ENCODE measurements around the gene CAMKK1. TPM values are rescaled to one million over a fixed set of nuclear protein-coding genes. Genes with fewer than 3 reads are reported as not detected.
A peak's percentile ranks its signal among the peaks of the same experiment; 100 is the strongest.

Gene CAMKK1
- total and polyA plus RNA-seq, 9 of the 15 experiments (the other 6 are each of a cell fraction or from before 2014, with no cell fraction given) = 0.34 to 7.5 (median 4.9) TPM

DNA sequence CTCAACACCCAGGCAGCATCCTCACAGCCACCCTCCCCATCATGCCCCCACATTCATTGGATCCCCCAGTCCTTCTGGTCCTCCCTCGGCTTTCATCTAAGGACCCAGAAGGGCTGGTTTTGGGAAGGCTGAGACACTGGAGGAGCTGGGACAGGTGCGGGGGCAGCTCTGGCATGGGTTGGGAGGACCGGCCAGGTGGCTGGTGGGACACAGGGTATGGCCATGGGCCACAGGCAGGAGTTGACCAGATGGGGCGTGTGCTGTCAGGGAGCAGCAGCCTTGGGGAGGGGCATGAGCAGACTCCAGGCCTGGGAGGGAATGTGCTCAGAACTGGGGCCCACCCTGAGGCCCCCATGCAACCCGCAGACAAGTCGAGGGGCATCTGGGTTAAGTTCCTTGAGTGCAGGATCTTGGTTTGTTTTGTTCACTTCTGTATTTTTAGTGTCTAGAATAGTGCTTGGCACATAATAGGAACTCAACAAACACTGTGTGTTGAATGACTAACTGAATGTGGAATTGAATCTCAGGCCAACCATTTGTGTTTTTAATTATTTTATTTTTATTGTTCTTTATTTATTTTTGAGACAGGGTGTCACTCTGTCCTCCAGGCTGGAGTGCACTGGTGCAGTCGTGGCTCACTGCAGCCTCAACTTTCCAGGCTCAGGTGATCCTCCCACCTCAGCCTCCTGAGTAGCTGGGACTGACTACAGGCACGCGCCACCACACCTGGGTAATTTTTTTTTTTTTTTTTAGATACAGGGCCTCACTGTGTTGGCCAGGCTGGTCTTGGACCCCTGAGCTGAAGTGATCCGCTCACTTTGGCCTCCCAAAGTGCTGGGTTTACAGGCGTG lies 17.8 kb upstream of the CAMKK1 start:
- DNase-seq (ENCODE audit: extremely low read depth in 1 of 4, low spot score in 3 of 4) (no peak), ATAC-seq (no peak), FAIRE-seq (no peak)
- Histone ChIP-seq H3K79me2 (ENCODE audit: control insufficient read depth, insufficient read depth, low read length) (peaks cover 29% of the 10 kb centered on the region), H3K9me3 (replicated peaks; ENCODE audit: control insufficient read depth, insufficient read depth, low read depth, low read length) (no peaks in the 10 kb centered on the region), H3K36me3 (ENCODE audit: control insufficient read depth, insufficient read depth, low read length) (peaks cover 7% of the 10 kb centered on the region; the same call in 1 of the 3 replicates), H3K9ac (ENCODE audit: insufficient read depth in 1 of 2, low read depth in 2 of 2, low read length in 2 of 2) (no peak overlapping the region), H4K20me1 (replicated peaks; ENCODE audit: control insufficient read depth, insufficient read depth, low read length) (0 out of 2 replicates have a peak, but pooled peaks cover 9% of the 10 kb centered on the region), H3K4me2 (ENCODE audit: insufficient read depth, low read length) (no peak overlapping the region), H3K27ac (ENCODE audit: extremely low read depth, low read depth, low read length) (no peak overlapping the region), H3K4me3 (no peak overlapping the region), H3K9me1 (ENCODE audit: control insufficient read depth, insufficient read depth, low read length) (peaks cover 6% of the 10 kb centered on the region), H3K4me1 (replicated peaks in 1 of 2; ENCODE audit: control insufficient read depth in 2 of 2, insufficient read depth in 2 of 2, low read length in 2 of 2) (peaks cover 17 to 32% of the 10 kb centered on the region in 2 experiments; a peak in 4 of 5 replicates), H2AFZ (ENCODE audit: low read depth, low read length) (no peak overlapping the region), H3K27me3 (ENCODE audit: control insufficient read depth in 2 of 2, insufficient read depth in 2 of 2, low read length in 2 of 2) (no peaks in the 10 kb centered on the region)
- in situ Hi-C loops (cut with MboI) = loop anchor here (10.0 kb wide), 1 partner anchor 94 kb away; no protein-coding TSS in a partner anchor
- POLR2A ChIA-PET = interaction anchor here (0.6 kb wide), 1 partner anchor 184 kb away, joined by 5 read pairs; no protein-coding TSS in a partner anchor
- 60% methylated on average over 11 of the region's 11 CpGs for WGBS (ENCODE audit: insufficient coverage, low coverage, missing lambda C conversion rate)
- BruUV-seq (replicated peaks) = no TSS peak
- TF ChIP-seq HNRNPH1 (optimal IDR thresholded peaks at IDR 0.05; ENCODE audit: low read depth, low read length) (no peak), MYNN (IDR thresholded peaks at IDR 0.05) (0 out of 2 replicates have a peak, but pooled peaks have one; percentile 15), MYNN (CRISPR knock-in tag; IDR thresholded peaks at IDR 0.05) (no peak), POLR2AphosphoS2 (IDR thresholded peaks at IDR 0.05; ENCODE audit: low read length) (peak; percentile 73; the same call in 1 of the 2 replicates), ZNF3 (CRISPR knock-in tag; IDR thresholded peaks at IDR 0.05) (peak; percentile 50; the same call in 1 of the 2 replicates), RBM25 (IDR thresholded peaks at IDR 0.05; ENCODE audit: low read depth, low read length, severe bottlenecking) (peak; percentile 37), POLR2G (IDR thresholded peaks at IDR 0.05; ENCODE audit: low read depth, low read length) (peak; percentile 77)
- TF ChIP-seq, protein P1, sequence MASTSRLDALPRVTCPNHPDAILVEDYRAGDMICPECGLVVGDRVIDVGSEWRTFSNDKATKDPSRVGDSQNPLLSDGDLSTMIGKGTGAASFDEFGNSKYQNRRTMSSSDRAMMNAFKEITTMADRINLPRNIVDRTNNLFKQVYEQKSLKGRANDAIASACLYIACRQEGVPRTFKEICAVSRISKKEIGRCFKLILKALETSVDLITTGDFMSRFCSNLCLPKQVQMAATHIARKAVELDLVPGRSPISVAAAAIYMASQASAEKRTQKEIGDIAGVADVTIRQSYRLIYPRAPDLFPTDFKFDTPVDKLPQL (IDR thresholded peaks at IDR 0.05; ENCODE audit: extremely low read depth, insufficient read length) = no peak
- intact Hi-C loops (cut with micrococcal nuclease) = loop anchor here (5.0 kb wide), 1 partner anchor 167 kb away; no protein-coding TSS in a partner anchor
- CTCF ChIA-PET (ENCODE audit: low intra/inter-chr PET ratio) = no interaction called here
